ENCODE results near the gene GFOD1. TPM values are rescaled to one million over a fixed set of nuclear protein-coding genes. Genes with fewer than 3 reads are reported as not detected.

The GFOD1 gene
- total RNA-seq, 1 donor from 2014 or later: 33.7 TPM

- intact Hi-C loops (cut with DNase I): no loop called here
- Histone ChIP-seq H3K27me3 (no peaks in the 10 kb centered on the region), H3K9me3 (no peaks in the 10 kb centered on the region), H3K36me3 (no peaks in the 10 kb centered on the region), H3K4me3 (no peak overlapping the region), H3K4me1 (peaks cover 23% of the 10 kb centered on the region), H3K27ac (no peak overlapping the region)
- ATAC-seq (no peak), DNase-seq (no peak)
- TF ChIP-seq, protein P1, sequence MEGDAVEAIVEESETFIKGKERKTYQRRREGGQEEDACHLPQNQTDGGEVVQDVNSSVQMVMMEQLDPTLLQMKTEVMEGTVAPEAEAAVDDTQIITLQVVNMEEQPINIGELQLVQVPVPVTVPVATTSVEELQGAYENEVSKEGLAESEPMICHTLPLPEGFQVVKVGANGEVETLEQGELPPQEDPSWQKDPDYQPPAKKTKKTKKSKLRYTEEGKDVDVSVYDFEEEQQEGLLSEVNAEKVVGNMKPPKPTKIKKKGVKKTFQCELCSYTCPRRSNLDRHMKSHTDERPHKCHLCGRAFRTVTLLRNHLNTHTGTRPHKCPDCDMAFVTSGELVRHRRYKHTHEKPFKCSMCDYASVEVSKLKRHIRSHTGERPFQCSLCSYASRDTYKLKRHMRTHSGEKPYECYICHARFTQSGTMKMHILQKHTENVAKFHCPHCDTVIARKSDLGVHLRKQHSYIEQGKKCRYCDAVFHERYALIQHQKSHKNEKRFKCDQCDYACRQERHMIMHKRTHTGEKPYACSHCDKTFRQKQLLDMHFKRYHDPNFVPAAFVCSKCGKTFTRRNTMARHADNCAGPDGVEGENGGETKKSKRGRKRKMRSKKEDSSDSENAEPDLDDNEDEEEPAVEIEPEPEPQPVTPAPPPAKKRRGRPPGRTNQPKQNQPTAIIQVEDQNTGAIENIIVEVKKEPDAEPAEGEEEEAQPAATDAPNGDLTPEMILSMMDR (IDR thresholded peaks at IDR 0.05): no peak
These were observed 16.2 kb downstream of the GFOD1 start for GRCh38 chr6:13471184-13471583.

DNA sequence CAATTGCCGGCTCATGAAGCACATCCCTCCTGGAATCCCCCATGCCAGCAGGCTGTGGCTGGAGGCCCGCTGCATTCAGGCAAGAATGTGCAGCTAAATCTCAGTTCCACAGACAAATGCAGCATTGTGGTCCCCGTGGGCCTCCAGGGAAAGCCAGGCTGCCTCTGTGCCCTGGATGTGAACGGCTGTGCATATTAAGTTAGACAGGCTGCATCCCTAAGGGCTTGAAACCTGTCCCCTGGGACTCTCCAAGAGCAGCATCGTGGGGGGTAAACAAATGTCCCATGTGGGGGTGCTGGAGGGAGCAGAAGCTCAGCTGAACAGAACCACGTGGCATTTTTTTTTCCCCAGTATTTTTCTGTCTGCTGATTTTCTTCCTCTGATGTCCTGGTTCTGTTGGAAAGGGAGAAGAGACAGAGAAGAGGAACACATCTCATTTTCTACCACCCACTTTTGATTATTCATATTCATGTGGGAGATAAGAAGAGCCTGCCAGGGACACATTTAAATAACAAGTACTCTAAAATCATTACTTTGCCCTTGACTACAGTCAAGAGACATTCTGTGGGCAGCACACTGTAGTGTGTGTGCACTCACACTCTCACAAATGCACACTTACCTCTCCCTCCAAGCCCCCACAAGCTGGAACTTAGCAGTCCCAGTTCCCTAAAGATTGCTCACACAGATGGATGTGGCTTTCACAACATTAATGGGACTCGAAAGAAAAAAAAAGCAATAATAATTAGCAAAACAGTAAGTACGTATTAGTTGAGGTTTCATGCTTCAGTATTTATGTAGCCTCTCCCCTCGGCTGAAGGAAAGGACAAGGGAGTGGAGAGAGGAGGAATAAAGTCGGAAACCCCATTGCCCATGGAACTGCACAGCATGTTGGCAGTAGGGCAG is 16.9 kb downstream of the GFOD1 start:
- ATAC-seq: no peak
- Histone ChIP-seq H3K9me3 (no peaks in the 10 kb centered on the region), H3K27ac (peak overlapping the region; percentile 20), H3K4me3 (no peak overlapping the region), H3K27me3 (no peaks in the 10 kb centered on the region), H3K36me3 (no peaks in the 10 kb centered on the region), H3K4me1 (peaks cover 30% of the 10 kb centered on the region)
- TF ChIP-seq, protein P1 (IDR thresholded peaks at IDR 0.05): no peak
- no peak for DNase-seq
- intact Hi-C loops (cut with DNase I): no loop called here

GRCh38 chr6:13469693-13470092 is 17.7 kb downstream of the GFOD1 start:
- Histone ChIP-seq H3K9me3 (no peaks in the 10 kb centered on the region), H3K27ac (no peak overlapping the region), H3K4me3 (no peak overlapping the region), H3K27me3 (no peaks in the 10 kb centered on the region), H3K4me1 (peaks cover 35% of the 10 kb centered on the region), H3K36me3 (no peaks in the 10 kb centered on the region)
- TF ChIP-seq, protein P1 (IDR thresholded peaks at IDR 0.05): no peak
- DNase-seq (no peak), ATAC-seq (no peak)
- intact Hi-C loops (cut with DNase I): no loop called here

- Histone ChIP-seq H3K27me3 (no peaks in the 10 kb centered on the region), H3K4me1 (peaks cover 35% of the 10 kb centered on the region), H3K27ac (no peak overlapping the region), H3K4me3 (no peak overlapping the region), H3K36me3 (no peaks in the 10 kb centered on the region), H3K9me3 (no peaks in the 10 kb centered on the region)
- intact Hi-C loops (cut with DNase I): no loop called here
- TF ChIP-seq, protein P1 (IDR thresholded peaks at IDR 0.05): no peak
- no peak for ATAC-seq
- no peak for DNase-seq
These were observed 18.6 kb downstream of the GFOD1 start for GRCh38 chr6:13468839-13469238.

DNA sequence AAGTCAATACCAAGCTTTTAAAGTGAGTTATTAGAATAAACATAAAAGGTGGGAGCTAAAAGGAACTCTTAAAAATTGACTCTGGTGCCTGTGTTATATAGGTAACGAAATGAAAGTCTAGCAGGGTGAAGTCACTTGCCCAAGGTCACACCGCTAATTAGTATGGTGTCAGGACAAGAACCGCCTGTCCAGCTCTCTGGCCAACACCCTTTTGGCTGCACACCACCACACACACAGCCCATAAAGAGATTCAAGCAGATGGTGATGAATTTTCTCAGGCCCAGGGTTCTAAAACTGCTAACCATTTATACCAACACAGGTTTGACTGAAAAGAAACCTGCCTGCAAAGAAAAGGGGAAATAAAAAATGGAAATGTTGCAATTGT is 20.2 kb downstream of the GFOD1 start:
- no peak for DNase-seq

More for the DNA sequence above, 20.2 kb downstream of the GFOD1 start:
- Histone ChIP-seq H3K9me3 (no peaks in the 10 kb centered on the region), H3K27me3 (no peaks in the 10 kb centered on the region), H3K4me3 (no peak overlapping the region), H3K36me3 (no peaks in the 10 kb centered on the region), H3K27ac (no peak overlapping the region), H3K4me1 (peaks cover 39% of the 10 kb centered on the region)
- TF ChIP-seq, protein P1 (IDR thresholded peaks at IDR 0.05): no peak
- ATAC-seq: no peak
- intact Hi-C loops (cut with DNase I): no loop called here

All from upper lobe of right lung (tissue), 1 donor.